GM10847 (cell line): ENCODE measurements around the gene CRYAB.

Experiments used
- POLR2A ChIP-seq: IDR thresholded peaks from 2 replicates; pipeline ENCODE4 v1.6.1; 2011; ENCODE audit not compliant: insufficient read length; ENCODE audit errors: extremely low read depth

The CRYAB gene

DNA sequence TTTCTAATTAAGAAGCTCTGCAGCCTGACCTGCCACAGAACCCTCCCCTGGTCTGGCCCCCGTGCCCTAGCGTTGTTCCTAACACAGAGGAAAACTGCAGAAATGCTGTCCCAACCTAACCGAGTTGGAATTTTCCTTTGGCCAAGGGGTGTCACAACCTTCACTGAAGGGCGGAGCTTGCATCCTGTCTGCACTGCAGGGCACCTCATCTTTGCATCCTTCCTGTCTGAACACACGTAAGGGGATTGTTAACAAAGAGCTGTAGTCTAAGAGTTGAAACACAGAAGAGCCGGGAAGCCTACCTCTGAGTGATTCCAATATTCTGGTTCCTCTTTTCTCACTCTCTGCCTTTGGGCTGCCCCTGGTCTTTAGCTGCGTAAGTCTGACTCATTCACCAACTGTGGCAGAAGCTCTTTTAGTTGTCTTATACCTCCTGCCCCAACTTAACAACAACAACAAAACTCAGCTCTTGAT lies 27.2 kb upstream of the CRYAB start:
- TF ChIP-seq POLR2A, result no peak

GRCh38 chr11:111937844-111938243 lies 26.3 kb upstream of the CRYAB start:
- no peak for TF ChIP-seq POLR2A

GRCh38 chr11:111937461-111937769 lies 25.8 kb upstream of the CRYAB start:
- TF ChIP-seq POLR2A, result no peak

- TF ChIP-seq POLR2A, result no peak
Observed at GRCh38 chr11:111936040-111936540, 24.5 kb upstream of the CRYAB start.

GRCh38 chr11:111935317-111936039 lies 23.9 kb upstream of the CRYAB start:
- TF ChIP-seq POLR2A, result no peak

GRCh38 chr11:111934306-111934705 lies 22.7 kb upstream of the CRYAB start:
- TF ChIP-seq POLR2A, result no peak

GRCh38 chr11:111933872-111934271 lies 22.3 kb upstream of the CRYAB start:
- no peak for TF ChIP-seq POLR2A

- no peak for TF ChIP-seq POLR2A
Observed at GRCh38 chr11:111932611-111932950, 21.0 kb upstream of the CRYAB start.

- no peak for TF ChIP-seq POLR2A
Observed at GRCh38 chr11:111930472-111930871, 18.9 kb upstream of the CRYAB start.

GRCh38 chr11:111926505-111927391 lies 15.2 kb upstream of the CRYAB start:
- TF ChIP-seq POLR2A, result peak; percentile 58

GRCh38 chr11:111925953-111926352 lies 14.4 kb upstream of the CRYAB start:
- no peak for TF ChIP-seq POLR2A

- TF ChIP-seq POLR2A, result no peak
Observed at GRCh38 chr11:111923951-111924350, 12.4 kb upstream of the CRYAB start.

- TF ChIP-seq POLR2A, result no peak
Observed at GRCh38 chr11:111923351-111923788, 11.8 kb upstream of the CRYAB start.

GRCh38 chr11:111922803-111923202 lies 11.2 kb upstream of the CRYAB start:
- TF ChIP-seq POLR2A, result no peak

GRCh38 chr11:111921541-111922230 lies 10.1 kb upstream of the CRYAB start:
- TF ChIP-seq POLR2A, result no peak

DNA sequence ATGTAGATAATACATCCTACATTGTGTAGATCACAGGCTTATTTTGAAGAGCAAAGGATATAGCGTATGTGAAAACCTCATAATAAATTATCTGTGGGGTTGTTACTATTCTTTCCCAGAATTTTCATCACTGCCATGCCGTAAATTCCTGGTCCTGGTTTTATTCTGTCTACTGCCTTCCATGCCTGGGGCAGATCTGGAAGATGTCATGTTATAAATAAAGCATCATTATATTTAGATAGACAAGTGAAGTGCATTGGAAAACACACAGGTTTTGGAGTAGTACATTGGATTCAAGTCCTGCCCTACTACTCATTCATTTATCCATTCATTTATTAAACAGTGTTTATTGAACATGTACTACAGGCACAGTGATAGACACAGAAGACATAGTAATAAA lies 9.3 kb upstream of the CRYAB start:
- no peak for TF ChIP-seq POLR2A
